OCI-LY1 (cell line): Measurements from ENCODE around the gene IMPA2.

Source experiments
- CTCF ChIP-seq: fragments of 200-600 bp; sonication (generic), shearing (Covaris generic); IDR thresholded peaks from 2 replicates; pipeline ENCODE4 v1.5.1; 2017; ENCODE audit warnings: mild to moderate bottlenecking, antibody characterized with exemption, low read length, moderate library complexity, mixed read lengths
- EZH2 ChIP-seq: fragments of 200-600 bp; sonication (generic), shearing (Covaris generic); IDR thresholded peaks from 2 replicates; pipeline ENCODE4 v1.8.0; 2017; ENCODE audit warnings: borderline replicate concordance, mixed run types, mild to moderate bottlenecking, antibody characterized with exemption, low read length, moderate library complexity, mixed read lengths

DNA sequence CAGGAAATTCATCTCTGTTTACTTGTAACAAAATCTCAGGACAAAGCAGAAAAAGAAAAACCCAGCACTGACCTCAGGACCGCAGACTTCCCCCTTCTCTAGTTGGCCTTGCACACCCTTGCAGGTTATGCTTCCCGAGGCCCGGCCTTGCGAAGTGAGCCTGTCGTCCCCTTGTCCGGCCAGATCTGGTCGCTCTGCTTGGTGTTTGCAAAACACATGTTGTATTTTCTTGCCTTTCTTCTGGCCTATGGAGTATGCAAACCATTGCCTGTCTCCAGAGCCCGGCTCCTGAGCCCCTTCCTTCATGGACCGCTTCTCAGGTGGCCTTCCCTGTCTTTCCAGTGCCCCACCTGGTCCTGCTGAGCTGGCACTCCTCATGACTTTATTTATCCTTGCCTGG lies 4.8 kb downstream of the IMPA2 start:
- TF ChIP-seq CTCF: no peak
- no peak for TF ChIP-seq EZH2
